SK-N-SH (cell line): ENCODE data around the gene OR4K15. TPM values are rescaled to one million over a fixed set of nuclear protein-coding genes. Genes with fewer than 3 reads are reported as not detected.

Experiments used
- CTCF ChIA-PET: fragments of 300-600, 350-600 bp; formaldehyde crosslinking; extraction: SDS; loops from one replicate; lab custom pipeline; 2021; lab: Yijun Ruan, JAX
- POLR2A ChIA-PET: fragments of 350-600 bp; sonication (Branson Sonifier 250); formaldehyde crosslinking; extraction: SDS; loops from one replicate; lab custom pipeline; 2020; ENCODE audit warnings: antibody characterized with exemption, inconsistent platforms; lab: Yijun Ruan, JAX
- DNase-seq: peaks from one replicate; pipeline ENCODE4 v3.0.0; 2012
- H2AFZ ChIP-seq: fragments of 200-600 bp; sonication (generic); 2 replicates; pipeline ENCODE4 v1.8.1; 2016; ENCODE audit warnings: antibody characterized with exemption, mild to moderate bottlenecking, low read depth
- H3F3A ChIP-seq: fragments of 200-600 bp; sonication (generic); replicated peaks from 2 replicates; pipeline ENCODE3; 2016; ENCODE audit warnings: antibody characterized with exemption, mild to moderate bottlenecking; ENCODE audit not compliant: insufficient read depth
- H3K27ac ChIP-seq, 2 experiments: fragments of 200-500 bp in 1 of 2; fragments of 200-600 bp in 1 of 2; sonication (Bioruptor generic) in 1 of 2; sonication (generic), shearing (Covaris generic) in 1 of 2; 2 replicates each; pipeline versions ENCODE4 v1.5.1 to v1.6.1; 2014 to 2016; ENCODE audit warnings: low read depth in 2 of 2, inconsistent platforms in 1 of 2, low read length in 1 of 2, mild to moderate bottlenecking in 1 of 2, mixed read lengths in 1 of 2
- H3K27me3 ChIP-seq: fragments of 200-600 bp; sonication (generic), shearing (Covaris generic); 2 replicates; pipeline ENCODE4 v1.6.1; 2016; ENCODE audit warnings: mixed run types; ENCODE audit not compliant: insufficient read depth
- H3K36me3 ChIP-seq, 2 experiments: fragments of 200-500 bp in 1 of 2; fragments of 200-600 bp in 1 of 2; sonication (Bioruptor generic) in 1 of 2; sonication (generic) in 1 of 2; replicated peaks in 1 of 2; 2 replicates each; pipeline versions ENCODE3 to v1.5.1; 2014 to 2016; ENCODE audit warnings: low read length in 1 of 2, mild to moderate bottlenecking in 1 of 2; ENCODE audit not compliant: insufficient read depth in 2 of 2, control insufficient read depth in 1 of 2
- H3K4me1 ChIP-seq, 2 experiments: fragments of 200-500 bp in 1 of 2; fragments of 200-600 bp in 1 of 2; sonication (Bioruptor generic) in 1 of 2; sonication (generic), shearing (Covaris generic) in 1 of 2; 2 replicates each; pipeline versions ENCODE4 v1.5.1 to v1.6.1; 2014 to 2016; ENCODE audit warnings: low read depth in 1 of 2, low read length in 1 of 2, mixed run types in 1 of 2; ENCODE audit not compliant: insufficient read depth in 2 of 2, control insufficient read depth in 1 of 2
- H3K4me2 ChIP-seq: fragments of 200-600 bp; sonication (generic), shearing (Covaris generic); 2 replicates; pipeline ENCODE4 v1.6.1; 2017; ENCODE audit warnings: mixed run types
- H3K4me3 ChIP-seq, 2 experiments: fragments of 200-500 bp in 1 of 2; fragments of 200-600 bp in 1 of 2; sonication (Bioruptor generic) in 1 of 2; sonication (generic), shearing (Covaris generic) in 1 of 2; 2 replicates each; pipeline versions ENCODE4 v1.5.1 to v1.8.1; 2014 to 2016; ENCODE audit warnings: low read depth in 2 of 2, inconsistent platforms in 1 of 2, low read length in 1 of 2, mild to moderate bottlenecking in 1 of 2, mixed read lengths in 1 of 2, moderate library complexity in 1 of 2
- H3K79me2 ChIP-seq: fragments of 200-600 bp; sonication (generic); 2 replicates; pipeline ENCODE4 v1.8.1; 2017; ENCODE audit warnings: mild to moderate bottlenecking; ENCODE audit not compliant: insufficient read depth
- H3K9ac ChIP-seq: fragments of 200-600 bp; sonication (generic); 2 replicates; pipeline ENCODE4 v1.6.1; 2017; ENCODE audit warnings: mixed run types
- H3K9me2 ChIP-seq: fragments of 200-600 bp; sonication (generic); 2 replicates; pipeline ENCODE4 v1.6.1; 2017; ENCODE audit warnings: mixed run types
- H3K9me3 ChIP-seq: fragments of 200-600 bp; sonication (generic); 2 replicates; pipeline ENCODE4 v1.6.1; 2017; ENCODE audit warnings: mixed run types, mild to moderate bottlenecking, moderate library complexity
- H4K20me1 ChIP-seq: fragments of 200-600 bp; sonication (generic); 2 replicates; pipeline ENCODE4 v1.6.1; 2017; ENCODE audit warnings: mild to moderate bottlenecking, mixed run types; ENCODE audit not compliant: insufficient read depth
- CHD2 ChIP-seq: fragments of 150-350 bp; IDR thresholded peaks from 2 replicates; pipeline ENCODE4 v1.6.1; 2018; ENCODE audit warnings: low read length; ENCODE audit not compliant: partially characterized antibody
- CTCF ChIP-seq: fragments of 200-600 bp; sonication (generic); IDR thresholded peaks from 2 replicates; pipeline ENCODE4 v1.6.1; 2017; ENCODE audit warnings: antibody characterized with exemption, mild to moderate bottlenecking, moderate library complexity
- ELF1 ChIP-seq: IDR thresholded peaks from 2 replicates; pipeline ENCODE4 v1.4.0; 2012
- EP300 ChIP-seq, 2 experiments: IDR thresholded peaks; 2 replicates each; pipeline versions ENCODE4 v1.4.0 to v1.6.1; 2012; ENCODE audit warnings: borderline replicate concordance in 1 of 2, low read depth in 1 of 2, low read length in 1 of 2
- FOSL2 ChIP-seq: IDR thresholded peaks from 2 replicates; pipeline ENCODE4 v1.4.0; 2012; ENCODE audit warnings: low read depth, mild to moderate bottlenecking, moderate library complexity, borderline replicate concordance
- GABPA ChIP-seq: IDR thresholded peaks from 2 replicates; pipeline ENCODE4 v1.4.0; 2012; ENCODE audit warnings: low read depth, mild to moderate bottlenecking
- IRF3 ChIP-seq: fragments of 150-350 bp; IDR thresholded peaks from 2 replicates; pipeline ENCODE4 v1.6.1; 2016; ENCODE audit warnings: mild to moderate bottlenecking, low read depth, low read length
- MAX ChIP-seq: IDR thresholded peaks from 2 replicates; pipeline ENCODE4 v1.4.0; 2012; ENCODE audit warnings: low read depth
- MEF2A ChIP-seq: IDR thresholded peaks from 2 replicates; pipeline ENCODE4 v1.4.0; 2012; ENCODE audit warnings: low read depth, borderline replicate concordance
- MXI1 ChIP-seq: IDR thresholded peaks from 2 replicates; pipeline ENCODE4 v1.6.1; 2012; ENCODE audit warnings: mild to moderate bottlenecking, low read depth, low read length, improper control_type of control experiment
- RFX5 ChIP-seq: IDR thresholded peaks from 2 replicates; pipeline ENCODE4 v1.6.1; 2012; ENCODE audit warnings: mild to moderate bottlenecking, improper control_type of control experiment, low read length
- SIN3A ChIP-seq: IDR thresholded peaks from 2 replicates; pipeline ENCODE4 v1.6.1; 2012; ENCODE audit warnings: low read depth, mild to moderate bottlenecking, low read length, moderate library complexity, borderline replicate concordance
- TAF1 ChIP-seq: IDR thresholded peaks from 2 replicates; pipeline ENCODE4 v1.6.1; 2012; ENCODE audit warnings: low read depth, mild to moderate bottlenecking, low read length, moderate library complexity, borderline replicate concordance
- USF2 ChIP-seq: fragments of 150-350 bp; IDR thresholded peaks from 2 replicates; pipeline ENCODE4 v1.6.1; 2017; ENCODE audit warnings: antibody characterized with exemption, low read length, low read depth, borderline replicate concordance
- WGBS: methylation state at CpG from one replicate; pipeline ENCODE4 v1.1.6; 2017; ENCODE audit warnings: low lambda C conversion rate; 5-methylcytosine and 5-hydroxymethylcytosine counted together
- polyA plus RNA-seq, 3 experiments: library from polyadenylated mRNA; depleted of rRNA; stranded (reverse); fragments of >200 nt; gene quantifications; 2 replicates each; pipeline ENCODE4 v1.2.3, GENCODE V29; 2012

The OR4K15 gene
- polyA plus RNA-seq, 1 of the 3 experiments (the other 2 are of a cell fraction): not detected

- H3K4me2 ChIP-seq: peak overlapping the region; percentile 63
- CTCF ChIA-PET: no interaction called here
- peak overlapping the region; percentile 50 to 61 for H3K4me3 ChIP-seq
These were observed 27.8 kb upstream of the OR4K15 start for GRCh38 chr14:19947413-19948090.

GRCh38 chr14:19949218-19949617 is 26.2 kb upstream of the OR4K15 start:
- CTCF ChIA-PET: interaction anchor here (0.7 kb wide), 1 partner anchor 16 kb away, joined by 3 read pairs; no protein-coding TSS in a partner anchor

More at GRCh38 chr14:19947413-19948090, 27.8 kb upstream of the OR4K15 start:
- H3K27me3 ChIP-seq: no peaks in the 10 kb centered on the region
- TF ChIP-seq GABPA (no peak), CTCF (peak; percentile 58), RFX5 (no peak), SIN3A (no peak), IRF3 (no peak), MEF2A (no peak), CHD2 (no peak)
- TF ChIP-seq, all 33 proteins: peak for 1
- Histone ChIP-seq H3F3A (no peaks in the 10 kb centered on the region), H3K27ac (no peak overlapping the region), H3K9ac (peak overlapping the region; percentile 14; the same call in 1 of the 2 replicates), H3K79me2 (no peaks in the 10 kb centered on the region), H3K36me3 (no peaks in the 10 kb centered on the region), H4K20me1 (no peaks in the 10 kb centered on the region), H2AFZ (peak overlapping the region; percentile 81), H3K4me1 (no peaks in the 10 kb centered on the region), H3K9me3 (no peaks in the 10 kb centered on the region), H3K9me2 (no peaks in the 10 kb centered on the region)
- 4% methylated on average over 3 of the region's 3 CpGs for WGBS
- no peak for DNase-seq
- POLR2A ChIA-PET: no interaction called here

More at GRCh38 chr14:19949218-19949617, 26.2 kb upstream of the OR4K15 start:
- H3K27ac ChIP-seq: no peak overlapping the region
- POLR2A ChIA-PET: no interaction called here
- TF ChIP-seq EP300 (IDR thresholded peaks at IDR 0.05; ENCODE audit: borderline replicate concordance in 1 of 2, low read depth in 1 of 2, low read length in 1 of 2): no peak
- no peak for TF ChIP-seq ELF1
- no peak for TF ChIP-seq TAF1
- no peak for TF ChIP-seq FOSL2
- TF ChIP-seq MAX: no peak
- no peak for TF ChIP-seq USF2
- TF ChIP-seq CTCF: no peak
- TF ChIP-seq SIN3A: no peak
- no peak for TF ChIP-seq MXI1
- no peaks in the 10 kb centered on the region for H3K9me3 ChIP-seq
- 8% methylated on average over 2 of the region's 2 CpGs for WGBS
- no peak overlapping the region for H3K4me2 ChIP-seq
- no peak overlapping the region for H3K4me3 ChIP-seq
- H2AFZ ChIP-seq: peak overlapping the region; percentile 26; the same call in 1 of the 2 replicates
- DNase-seq: no peak
- H3K9me2 ChIP-seq: no peaks in the 10 kb centered on the region
- H3K4me1 ChIP-seq: no peaks in the 10 kb centered on the region
- no peaks in the 10 kb centered on the region for H3K27me3 ChIP-seq
- H3K9ac ChIP-seq: no peak overlapping the region
- no peaks in the 10 kb centered on the region for H3K79me2 ChIP-seq
- no peaks in the 10 kb centered on the region for H3F3A ChIP-seq
- H4K20me1 ChIP-seq: no peaks in the 10 kb centered on the region
- no peaks in the 10 kb centered on the region for H3K36me3 ChIP-seq
